Activated CD4-positive, alpha-beta T cell treated with anti-CD3 and anti-CD28 coated beads, Interleukin-2, amount 10 ng/mL, durations not matched to agents 24 days and 14 days (primary cell): ENCODE data around the gene ADCY6. TPM values are rescaled to one million over a fixed set of nuclear protein-coding genes. Genes with fewer than 3 reads are reported as not detected.

Experiments used
- DNase-seq: peaks from one replicate; pipeline ENCODE4 v3.0.0; 2022
- H3K27ac Mint-ChIP-seq: one replicate; pipeline ENCODE4 v1.8.0; 2022; ENCODE audit warnings: mild to moderate bottlenecking, mixed read lengths
- H3K27me3 Mint-ChIP-seq: one replicate; pipeline ENCODE4 v1.8.0; 2022; ENCODE audit warnings: mixed read lengths
- H3K36me3 Mint-ChIP-seq: one replicate; pipeline ENCODE4 v1.8.0; 2022; ENCODE audit warnings: low read depth, mild to moderate bottlenecking, mixed read lengths
- H3K4me1 Mint-ChIP-seq: one replicate; pipeline ENCODE4 v1.8.0; 2021; ENCODE audit warnings: mixed read lengths
- H3K4me3 Mint-ChIP-seq: one replicate; pipeline ENCODE4 v1.8.0; 2022; ENCODE audit warnings: mild to moderate bottlenecking, moderate library complexity, mixed read lengths
- H3K9me3 Mint-ChIP-seq: one replicate; pipeline ENCODE4 v1.8.0; 2021; ENCODE audit warnings: mixed read lengths
- intact Hi-C: fragments of 100-400 bp; cut with micrococcal nuclease; formaldehyde crosslinking; loops from one replicate; pipeline ENCODE4 v1.15.1; 2023
- total RNA-seq: library from RNA; stranded (reverse); gene quantifications from 2 replicates; pipeline ENCODE4 v1.2.3, GENCODE V29; 2022

The ADCY6 gene
- total RNA-seq, 1 donor from 2014 or later: 0.14 TPM

DNA sequence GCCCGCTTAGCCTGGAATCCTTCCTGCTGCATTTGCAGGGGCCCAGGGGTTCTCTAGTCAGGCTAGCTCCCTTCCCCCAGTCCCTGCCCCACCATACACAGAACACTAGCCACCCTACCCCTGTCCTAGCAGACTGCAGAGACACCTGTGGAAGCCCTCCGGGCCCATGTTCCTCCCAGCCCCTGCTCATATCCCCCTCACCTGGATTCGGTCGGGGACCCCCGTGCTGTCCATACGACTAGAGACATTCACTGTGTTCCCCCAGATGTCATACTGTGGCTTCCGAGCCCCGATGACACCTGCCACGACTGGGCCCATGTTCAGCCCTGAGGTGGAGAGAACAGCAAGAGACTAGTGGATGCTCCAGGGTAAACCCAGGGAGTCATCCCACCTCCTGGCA, 20.2 kb downstream of the ADCY6 start:
- no peaks in the 10 kb centered on the region for H3K36me3 Mint-ChIP-seq
- H3K27me3 Mint-ChIP-seq: peaks cover 5% of the 10 kb centered on the region
- no peak overlapping the region for H3K27ac Mint-ChIP-seq
- H3K9me3 Mint-ChIP-seq: no peaks in the 10 kb centered on the region
- H3K4me3 Mint-ChIP-seq: no peak overlapping the region
- H3K4me1 Mint-ChIP-seq: peaks cover 15% of the 10 kb centered on the region
- intact Hi-C loops: no loop called here
- no peak for DNase-seq

DNA sequence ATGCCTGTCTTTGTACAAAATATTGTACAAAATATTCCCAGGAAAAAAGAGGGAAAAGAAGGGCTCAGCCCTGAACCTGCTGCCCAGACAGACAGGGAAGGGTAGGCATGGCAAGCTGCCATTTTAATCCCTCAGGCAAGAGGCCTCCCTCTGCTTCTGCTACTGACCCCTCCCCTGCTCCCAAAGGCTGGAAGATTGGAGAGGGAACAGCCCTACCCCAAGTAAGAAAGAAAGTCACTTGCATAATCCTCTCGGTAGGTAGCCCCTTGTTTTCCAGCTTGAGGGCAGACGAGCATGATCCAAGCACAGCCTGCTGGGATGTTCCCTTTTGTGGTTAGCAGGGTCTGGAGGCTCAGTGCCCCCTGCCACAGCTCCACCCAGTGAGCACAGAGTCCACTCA, 20.7 kb downstream of the ADCY6 start:
- no peak overlapping the region for H3K27ac Mint-ChIP-seq
- no peaks in the 10 kb centered on the region for H3K9me3 Mint-ChIP-seq

DNA sequence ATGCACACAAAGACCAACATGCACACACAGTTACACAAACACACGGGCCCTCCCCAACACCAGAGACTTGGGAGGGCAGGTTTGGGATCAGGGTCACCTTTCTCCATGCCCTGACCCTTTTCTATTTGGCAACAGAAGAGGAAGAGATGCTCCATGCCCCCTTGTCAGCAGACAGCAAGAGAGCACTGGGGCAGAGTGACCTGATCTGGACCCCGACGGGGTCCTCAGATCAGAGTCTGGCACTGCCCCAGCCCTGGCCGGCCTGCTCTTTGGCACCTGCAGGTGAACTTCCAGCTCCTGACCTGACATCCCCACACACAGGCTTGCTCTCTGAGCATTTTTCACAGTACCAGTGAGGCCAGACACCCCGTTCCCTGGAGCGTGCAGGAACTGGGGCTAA, 21.4 kb downstream of the ADCY6 start:
- Mint-ChIP-seq H3K4me3 (no peak overlapping the region), H3K9me3 (no peaks in the 10 kb centered on the region), H3K27me3 (peaks cover 5% of the 10 kb centered on the region), H3K36me3 (no peaks in the 10 kb centered on the region), H3K27ac (no peak overlapping the region), H3K4me1 (peaks cover 15% of the 10 kb centered on the region)
- DNase-seq: no peak
- intact Hi-C loops: no loop called here

More for the DNA sequence above, 20.7 kb downstream of the ADCY6 start:
- Mint-ChIP-seq H3K4me1 (peaks cover 15% of the 10 kb centered on the region), H3K4me3 (no peak overlapping the region), H3K27me3 (peaks cover 5% of the 10 kb centered on the region), H3K36me3 (no peaks in the 10 kb centered on the region)
- intact Hi-C loops: no loop called here
- no peak for DNase-seq

DNA sequence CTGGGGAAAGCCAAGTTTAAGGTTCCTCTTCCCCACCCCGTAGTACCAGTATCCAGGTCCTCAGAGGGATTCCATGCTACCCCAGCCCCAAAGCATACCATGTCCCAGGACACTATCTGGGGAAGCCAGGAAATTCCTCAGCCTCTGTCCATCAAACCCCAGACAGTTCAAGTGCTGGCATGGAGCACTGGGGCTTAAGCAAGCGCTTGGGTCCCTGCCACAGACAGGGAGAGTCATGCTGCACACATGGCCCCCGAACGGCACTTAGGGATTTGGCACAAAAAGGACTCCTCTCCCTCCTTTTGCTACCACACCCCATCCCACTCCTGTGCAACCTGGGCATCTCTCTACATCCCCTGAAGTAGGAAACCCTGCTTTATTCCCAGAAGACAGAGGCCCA, 21.8 kb downstream of the ADCY6 start:
- Mint-ChIP-seq H3K36me3 (no peaks in the 10 kb centered on the region), H3K4me3 (no peak overlapping the region), H3K27ac (no peak overlapping the region), H3K27me3 (peaks cover 5% of the 10 kb centered on the region), H3K9me3 (no peaks in the 10 kb centered on the region), H3K4me1 (peaks cover 15% of the 10 kb centered on the region)
- no peak for DNase-seq
- intact Hi-C loops: no loop called here

DNA sequence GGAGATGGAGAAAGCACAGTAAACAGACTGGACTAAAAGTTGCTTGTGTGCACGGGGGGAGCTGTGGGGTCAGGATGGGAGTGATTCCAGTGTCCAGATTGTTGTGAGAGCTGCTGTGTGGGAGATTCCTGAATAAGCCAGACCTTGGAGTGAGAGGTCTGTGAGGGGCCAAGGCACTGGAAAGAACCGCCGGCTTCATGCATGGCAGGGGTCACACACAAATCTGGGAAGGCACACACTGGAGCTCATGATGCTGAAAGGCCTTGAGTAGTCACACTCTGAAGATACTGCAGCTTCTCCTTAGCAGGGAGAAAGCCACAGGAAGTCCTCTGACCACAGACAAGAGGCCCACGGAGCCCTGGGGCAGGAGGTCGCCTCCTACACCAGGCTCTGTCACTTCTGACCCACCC, 23.1 kb downstream of the ADCY6 start:
- H3K27ac Mint-ChIP-seq: peak overlapping the region; percentile 63
- DNase-seq: peak; percentile 72
- intact Hi-C loops: no loop called here
- no peaks in the 10 kb centered on the region for H3K36me3 Mint-ChIP-seq
- H3K9me3 Mint-ChIP-seq: no peaks in the 10 kb centered on the region
- peak overlapping the region; percentile 46 for H3K4me3 Mint-ChIP-seq
- no peaks in the 10 kb centered on the region for H3K27me3 Mint-ChIP-seq
- H3K4me1 Mint-ChIP-seq: peaks cover 15% of the 10 kb centered on the region

DNA sequence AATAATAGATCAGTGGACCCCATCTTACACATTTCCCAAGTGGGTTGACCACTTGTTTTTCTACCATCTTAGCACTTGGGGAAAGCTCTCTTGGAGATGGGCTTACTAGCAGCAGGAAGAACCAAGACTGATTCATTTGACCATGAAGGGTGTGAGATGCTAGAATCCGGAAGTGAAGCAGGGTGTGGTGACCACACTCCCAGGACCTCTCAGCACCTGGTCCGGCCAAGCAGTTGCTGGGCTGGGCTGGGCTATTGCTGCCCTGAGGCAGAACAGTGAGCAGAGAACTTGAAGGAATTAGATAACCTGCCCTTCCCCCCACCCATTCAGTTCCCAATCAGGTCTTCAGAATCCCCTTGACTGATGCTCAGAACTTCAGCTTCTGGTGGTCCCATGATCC, 24.4 kb downstream of the ADCY6 start:
- Mint-ChIP-seq H3K4me3 (no peak overlapping the region), H3K9me3 (no peaks in the 10 kb centered on the region), H3K27me3 (no peaks in the 10 kb centered on the region), H3K4me1 (peaks cover 15% of the 10 kb centered on the region), H3K27ac (no peak overlapping the region), H3K36me3 (no peaks in the 10 kb centered on the region)
- intact Hi-C loops: no loop called here
- DNase-seq: no peak

DNA sequence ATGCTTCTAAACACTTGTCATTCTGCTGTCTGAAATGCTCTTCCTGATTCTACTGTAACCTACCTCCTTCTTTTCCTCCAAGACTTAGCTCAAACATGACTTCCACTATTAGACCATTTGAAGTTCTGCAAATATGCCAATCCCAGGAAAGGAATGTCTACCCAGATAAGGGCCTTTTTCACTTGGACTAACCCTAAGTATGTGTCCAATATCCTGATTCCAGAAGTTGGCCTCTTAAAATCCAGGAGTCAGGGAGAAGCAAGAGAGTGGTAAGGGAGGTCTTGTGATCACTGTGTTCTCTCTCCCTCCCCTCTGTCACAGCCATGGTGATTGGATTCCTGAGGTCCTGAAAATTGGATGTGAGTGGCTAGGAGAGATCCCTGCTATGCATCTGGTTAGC, 30.2 kb downstream of the ADCY6 start:
- H3K4me1 Mint-ChIP-seq: no peaks in the 10 kb centered on the region
- no peaks in the 10 kb centered on the region for H3K36me3 Mint-ChIP-seq
- no peaks in the 10 kb centered on the region for H3K9me3 Mint-ChIP-seq
- H3K27me3 Mint-ChIP-seq: peaks cover 5% of the 10 kb centered on the region
- no peak for DNase-seq
- intact Hi-C loops: no loop called here
- no peak overlapping the region for H3K4me3 Mint-ChIP-seq
- H3K27ac Mint-ChIP-seq: no peak overlapping the region

DNA sequence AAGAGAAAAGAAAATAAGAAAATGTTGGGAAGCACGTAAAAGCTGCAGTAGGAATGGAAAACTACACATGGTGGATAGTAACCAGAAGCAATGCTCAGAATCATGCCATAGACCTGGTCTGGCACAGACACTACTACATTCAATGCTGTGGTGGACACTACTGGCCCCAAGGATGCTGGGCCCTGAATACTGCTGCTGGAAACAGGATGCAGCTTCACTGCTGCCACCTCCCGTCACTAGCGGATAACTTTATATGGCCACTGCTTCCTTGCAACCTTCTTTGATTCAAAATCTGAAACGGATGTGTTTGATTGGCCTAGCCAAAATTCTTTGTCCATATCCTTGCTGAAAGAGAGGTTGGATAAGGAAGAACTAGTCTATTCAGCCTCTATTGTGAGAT, 30.7 kb downstream of the ADCY6 start:
- Mint-ChIP-seq H3K4me1 (no peaks in the 10 kb centered on the region), H3K27me3 (peaks cover 7% of the 10 kb centered on the region), H3K27ac (no peak overlapping the region), H3K36me3 (no peaks in the 10 kb centered on the region), H3K9me3 (no peaks in the 10 kb centered on the region), H3K4me3 (no peak overlapping the region)
- DNase-seq: no peak
- intact Hi-C loops: no loop called here

DNA sequence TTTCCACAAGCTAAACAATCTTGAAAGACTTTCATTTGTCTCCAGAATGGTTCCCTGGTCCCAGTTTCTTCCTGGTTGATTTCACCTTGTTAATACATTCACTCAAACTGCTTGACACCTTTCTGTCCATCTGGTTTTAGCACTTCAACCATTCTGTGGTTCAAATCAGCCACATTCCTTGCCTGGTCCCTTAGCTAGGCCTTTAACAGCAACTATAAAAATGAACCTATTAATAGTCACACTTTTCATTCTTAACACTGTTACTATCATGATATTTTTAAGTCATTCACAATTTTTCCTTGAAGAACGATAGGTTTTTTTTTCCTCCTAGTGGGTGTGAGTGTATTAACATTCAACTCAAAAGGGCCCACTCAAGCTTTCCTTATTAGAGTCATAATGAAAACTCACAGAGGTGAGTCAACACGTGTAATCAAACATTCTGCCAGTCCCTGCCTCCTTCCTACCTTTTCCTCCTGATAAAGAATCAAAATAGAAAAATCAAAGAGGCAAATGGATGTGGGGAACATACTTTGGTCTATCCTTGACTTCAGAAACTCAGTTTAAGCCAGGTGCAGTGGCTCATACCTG, 38.0 kb downstream of the ADCY6 start:
- Mint-ChIP-seq H3K36me3 (no peaks in the 10 kb centered on the region), H3K4me1 (peaks cover 14% of the 10 kb centered on the region), H3K4me3 (no peak overlapping the region), H3K27ac (peak overlapping the region; percentile 62), H3K9me3 (no peaks in the 10 kb centered on the region), H3K27me3 (peaks cover 14% of the 10 kb centered on the region)
- DNase-seq: no peak
- intact Hi-C loops: loop anchor here (2.0 kb wide), 2 partner anchors 34 to 68 kb away; partner anchors contain the start of genes CCNT1 and KANSL2

DNA sequence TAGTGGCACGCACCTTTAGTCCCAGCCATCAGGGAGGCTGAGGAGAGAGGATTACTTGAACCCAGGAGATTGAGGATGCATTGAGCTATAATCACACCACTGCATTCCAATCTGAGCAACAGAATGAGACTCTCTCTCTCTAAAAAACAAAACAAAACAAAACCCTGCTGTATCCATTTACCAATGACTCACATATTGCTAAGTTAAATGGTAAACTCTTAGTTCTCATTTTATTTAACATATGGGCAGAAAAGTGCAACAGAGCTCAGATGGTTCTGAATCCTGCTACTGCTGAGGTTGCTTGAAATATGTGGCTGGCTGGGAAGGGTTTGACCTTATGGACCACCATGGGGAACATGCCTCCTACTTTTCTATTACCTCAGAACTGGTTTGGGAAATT, 38.7 kb downstream of the ADCY6 start:
- Mint-ChIP-seq H3K27ac (no peak overlapping the region), H3K36me3 (no peaks in the 10 kb centered on the region), H3K9me3 (no peaks in the 10 kb centered on the region), H3K27me3 (peaks cover 14% of the 10 kb centered on the region), H3K4me3 (no peak overlapping the region), H3K4me1 (peaks cover 14% of the 10 kb centered on the region)
- intact Hi-C loops: loop anchor here (2.0 kb wide), 2 partner anchors 33 to 67 kb away; partner anchors contain the start of genes CCNT1 and KANSL2
- no peak for DNase-seq

DNA sequence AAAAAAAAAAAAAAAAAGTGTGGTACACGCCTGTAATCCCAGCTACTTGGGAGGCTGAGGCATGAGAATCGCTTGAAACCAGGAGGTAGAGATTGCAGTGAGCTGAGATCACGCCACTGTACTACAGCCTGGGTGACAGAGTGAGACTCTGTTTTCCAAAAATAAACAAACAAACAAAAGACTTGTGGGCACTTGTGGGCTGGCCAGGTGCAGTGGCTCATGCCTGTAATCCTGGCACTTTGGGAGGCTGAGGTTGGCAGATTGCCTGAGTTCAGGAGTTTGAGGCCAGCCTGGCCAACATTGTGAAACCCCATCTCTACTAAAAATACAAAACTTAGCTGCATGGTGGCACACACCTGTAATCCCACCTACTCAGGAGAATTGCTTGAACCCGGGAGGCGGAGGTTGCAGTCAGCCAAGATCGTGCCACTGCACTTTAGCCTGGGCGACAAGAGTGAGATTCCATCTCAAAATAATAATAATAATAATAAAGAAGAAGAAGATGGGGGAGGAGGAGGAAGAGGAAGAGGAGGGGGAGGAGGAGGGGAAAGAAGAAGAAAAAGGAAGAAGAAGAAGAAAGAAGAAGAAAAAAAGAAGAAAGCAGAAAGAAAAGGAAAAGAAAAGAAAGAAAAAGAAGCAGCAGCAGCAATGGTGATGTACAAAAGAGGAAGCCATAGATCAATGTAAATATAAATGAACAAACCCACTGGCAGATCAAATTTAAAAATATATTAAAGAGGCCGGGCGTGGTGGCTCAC, 44.5 kb downstream of the ADCY6 start:
- no peak for DNase-seq
- intact Hi-C loops: no loop called here
- no peak overlapping the region for H3K4me3 Mint-ChIP-seq
- no peaks in the 10 kb centered on the region for H3K36me3 Mint-ChIP-seq
- peaks cover 2% of the 10 kb centered on the region for H3K4me1 Mint-ChIP-seq
- H3K27ac Mint-ChIP-seq: no peak overlapping the region
- H3K27me3 Mint-ChIP-seq: peaks cover 23% of the 10 kb centered on the region
- no peaks in the 10 kb centered on the region for H3K9me3 Mint-ChIP-seq

DNA sequence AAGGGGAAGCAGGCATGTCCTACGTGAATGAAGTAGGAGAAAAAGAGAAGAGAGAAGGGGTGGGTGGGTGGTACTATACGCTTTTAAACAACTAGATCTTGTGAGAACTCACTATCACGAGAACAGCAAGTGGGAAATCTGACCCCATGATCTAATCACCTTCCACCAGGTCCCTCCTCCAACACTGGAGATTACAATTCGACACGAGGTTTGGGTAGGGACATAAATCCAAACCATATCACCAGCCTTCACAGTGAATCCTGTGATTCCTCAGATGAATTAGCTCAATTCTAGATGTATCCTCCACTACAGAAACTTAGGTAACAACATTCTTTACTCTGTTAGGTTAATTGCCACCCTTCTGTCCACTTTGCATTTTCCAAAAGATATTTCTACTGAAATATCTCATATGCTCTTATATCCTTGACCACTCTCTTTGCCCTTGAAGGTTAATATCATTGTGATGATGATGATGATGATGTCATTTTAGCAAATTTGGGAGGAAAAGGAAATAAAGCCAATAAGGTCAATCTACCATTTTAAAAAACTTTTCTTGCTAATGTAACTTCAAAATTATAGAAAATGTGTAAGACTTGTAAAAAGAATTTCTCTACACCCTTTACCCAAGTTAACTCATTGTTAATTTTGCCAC, 49.1 kb downstream of the ADCY6 start:
- Mint-ChIP-seq H3K27me3 (peaks cover 27% of the 10 kb centered on the region), H3K27ac (no peak overlapping the region), H3K4me1 (no peaks in the 10 kb centered on the region), H3K36me3 (no peaks in the 10 kb centered on the region), H3K9me3 (no peaks in the 10 kb centered on the region), H3K4me3 (no peak overlapping the region)
- intact Hi-C loops: no loop called here
- no peak for DNase-seq

DNA sequence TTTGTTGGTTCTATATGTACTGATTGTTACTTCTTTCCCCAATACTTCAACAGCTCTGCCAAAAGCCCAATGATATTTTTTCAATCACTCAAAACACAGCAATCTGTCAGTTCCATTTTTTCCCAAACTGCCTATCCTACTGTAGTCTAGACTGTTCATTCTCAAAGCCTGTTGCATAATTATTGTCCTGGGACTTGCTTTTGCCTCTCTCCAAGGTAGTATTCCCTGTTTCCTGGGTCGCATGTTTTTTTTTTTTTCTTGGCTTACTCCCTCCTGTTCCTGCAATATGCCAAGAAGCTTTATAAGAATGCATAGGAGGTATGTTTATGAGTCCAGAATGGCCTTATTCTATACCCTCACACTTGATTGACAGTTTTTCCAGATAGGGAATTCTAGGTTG, 52.4 kb downstream of the ADCY6 start:
- no peak overlapping the region for H3K4me3 Mint-ChIP-seq
- peaks cover 27% of the 10 kb centered on the region for H3K27me3 Mint-ChIP-seq
- intact Hi-C loops: no loop called here
- H3K27ac Mint-ChIP-seq: no peak overlapping the region
- H3K36me3 Mint-ChIP-seq: no peaks in the 10 kb centered on the region
- no peaks in the 10 kb centered on the region for H3K4me1 Mint-ChIP-seq
- no peak for DNase-seq
- no peaks in the 10 kb centered on the region for H3K9me3 Mint-ChIP-seq

DNA sequence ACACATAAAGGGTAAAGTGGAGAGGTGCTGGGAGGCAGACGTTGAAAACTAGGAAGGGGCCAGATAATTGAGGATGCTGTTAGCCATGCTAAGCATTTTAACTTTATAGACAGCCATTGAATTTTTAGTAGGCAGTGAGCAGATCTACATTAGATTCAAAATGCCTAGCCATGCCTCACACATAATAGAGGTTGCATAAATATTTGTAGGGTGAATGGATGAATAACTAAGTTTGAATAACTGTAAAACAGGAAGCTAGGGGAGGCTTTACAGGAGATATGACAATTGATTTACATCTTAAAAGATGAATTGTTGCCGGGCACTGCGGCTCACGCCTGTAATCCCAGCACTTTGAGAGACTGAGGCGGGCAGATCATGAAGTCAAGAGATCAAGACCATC, 60.1 kb downstream of the ADCY6 start:
- Mint-ChIP-seq H3K4me1 (no peaks in the 10 kb centered on the region), H3K36me3 (no peaks in the 10 kb centered on the region), H3K9me3 (no peaks in the 10 kb centered on the region), H3K27ac (no peak overlapping the region), H3K27me3 (peaks cover 14% of the 10 kb centered on the region), H3K4me3 (no peak overlapping the region)
- DNase-seq: no peak
- intact Hi-C loops: no loop called here
